Measurements from ENCODE around the gene IPO5. TPM values are rescaled to one million over a fixed set of nuclear protein-coding genes. Genes with fewer than 3 reads are reported as not detected.

Gene IPO5
- 105 and 188 TPM in 2 replicates for total RNA-seq

DNA sequence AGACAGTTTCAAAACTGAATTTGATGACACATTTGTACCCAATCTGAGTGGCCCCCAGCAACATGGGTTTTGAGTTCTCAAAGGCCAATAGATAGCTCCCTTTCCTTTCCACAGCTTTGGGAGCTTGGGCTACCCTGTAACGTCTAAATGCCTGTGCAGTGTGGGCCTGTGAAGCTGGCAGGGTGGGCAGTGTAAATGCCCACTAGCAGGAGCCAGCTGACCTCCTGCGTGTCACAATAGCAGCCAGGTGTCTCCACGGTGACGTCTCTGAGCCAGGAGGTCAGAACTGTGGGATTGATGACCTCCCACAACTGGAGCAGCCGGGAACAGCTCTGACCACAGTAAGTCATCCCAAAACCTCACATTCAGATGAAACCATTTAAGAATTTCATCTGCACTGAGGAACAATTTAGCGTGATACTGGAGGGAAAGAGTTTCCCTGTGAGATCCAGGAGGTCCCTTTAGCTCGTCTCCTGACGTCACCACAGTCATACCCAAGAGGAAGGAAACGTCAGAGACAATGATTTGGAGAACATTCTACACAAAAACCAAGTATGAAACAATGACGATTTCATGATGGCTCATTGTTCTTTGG lies at the start of gene IPO5:
Gene IPO5, plus strand, starts transcription at position 300 of the 595 bp plus-strand sequence. CDS start 23,022 bp downstream, outside the sequence.
- DNase-seq (ENCODE audit: low read depth) = no peak
- H3K4me3 ChIP-seq (ENCODE audit: low read depth, low read length) = no peak within 1 kb of the TSS
- TF ChIP-seq, protein P1, sequence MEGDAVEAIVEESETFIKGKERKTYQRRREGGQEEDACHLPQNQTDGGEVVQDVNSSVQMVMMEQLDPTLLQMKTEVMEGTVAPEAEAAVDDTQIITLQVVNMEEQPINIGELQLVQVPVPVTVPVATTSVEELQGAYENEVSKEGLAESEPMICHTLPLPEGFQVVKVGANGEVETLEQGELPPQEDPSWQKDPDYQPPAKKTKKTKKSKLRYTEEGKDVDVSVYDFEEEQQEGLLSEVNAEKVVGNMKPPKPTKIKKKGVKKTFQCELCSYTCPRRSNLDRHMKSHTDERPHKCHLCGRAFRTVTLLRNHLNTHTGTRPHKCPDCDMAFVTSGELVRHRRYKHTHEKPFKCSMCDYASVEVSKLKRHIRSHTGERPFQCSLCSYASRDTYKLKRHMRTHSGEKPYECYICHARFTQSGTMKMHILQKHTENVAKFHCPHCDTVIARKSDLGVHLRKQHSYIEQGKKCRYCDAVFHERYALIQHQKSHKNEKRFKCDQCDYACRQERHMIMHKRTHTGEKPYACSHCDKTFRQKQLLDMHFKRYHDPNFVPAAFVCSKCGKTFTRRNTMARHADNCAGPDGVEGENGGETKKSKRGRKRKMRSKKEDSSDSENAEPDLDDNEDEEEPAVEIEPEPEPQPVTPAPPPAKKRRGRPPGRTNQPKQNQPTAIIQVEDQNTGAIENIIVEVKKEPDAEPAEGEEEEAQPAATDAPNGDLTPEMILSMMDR (conservative IDR thresholded peaks at IDR 0.05; ENCODE audit: low read depth, low read length) = no peak

DNA sequence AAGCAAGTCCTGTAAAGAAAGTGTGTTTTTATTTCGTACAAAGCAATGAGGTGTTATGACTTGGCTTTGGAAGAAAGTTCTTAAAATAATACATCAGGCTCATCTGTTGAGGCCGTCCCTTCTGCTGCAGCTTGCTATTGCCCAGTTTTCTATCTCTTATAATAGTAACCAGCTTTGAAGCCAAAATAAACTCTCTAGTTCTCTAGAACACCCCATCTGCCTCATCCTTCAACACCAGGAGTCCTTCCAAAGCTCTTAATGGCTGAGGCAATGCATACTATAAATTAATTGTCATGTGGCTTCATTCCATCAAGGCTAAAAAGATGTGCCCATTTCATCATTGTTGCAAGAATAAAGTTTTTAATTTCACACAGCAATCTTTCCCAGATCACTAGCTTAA lies 49.4 kb upstream of the IPO5 start:
- DNase-seq (ENCODE audit: low read depth) = no peak
- TF ChIP-seq, protein P1 (conservative IDR thresholded peaks at IDR 0.05; ENCODE audit: low read depth, low read length) = no peak
- no peak overlapping the region for H3K4me3 ChIP-seq (ENCODE audit: low read depth, low read length)

DNA sequence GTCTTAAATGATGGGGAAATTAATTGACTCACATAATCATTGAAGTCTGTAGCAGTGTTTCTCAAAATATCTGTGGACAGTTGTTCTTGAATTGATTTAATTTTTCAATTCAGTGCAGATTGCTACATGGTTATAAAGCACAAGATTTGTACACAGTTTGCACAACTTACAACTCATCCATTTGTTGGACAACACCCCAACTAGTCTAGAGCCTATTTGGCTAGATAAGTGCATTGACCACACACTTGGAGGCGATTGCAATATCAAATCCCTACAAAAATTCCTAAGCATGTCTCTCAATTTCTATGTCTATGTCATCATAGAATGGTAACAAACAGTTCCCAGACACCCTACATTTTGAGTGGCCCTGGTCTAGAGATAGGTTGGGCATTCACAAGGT lies 48.0 kb upstream of the IPO5 start:
- TF ChIP-seq, protein P1 (conservative IDR thresholded peaks at IDR 0.05; ENCODE audit: low read depth, low read length) = no peak
- H3K4me3 ChIP-seq (ENCODE audit: low read depth, low read length) = no peak overlapping the region
- DNase-seq (ENCODE audit: low read depth) = no peak

DNA sequence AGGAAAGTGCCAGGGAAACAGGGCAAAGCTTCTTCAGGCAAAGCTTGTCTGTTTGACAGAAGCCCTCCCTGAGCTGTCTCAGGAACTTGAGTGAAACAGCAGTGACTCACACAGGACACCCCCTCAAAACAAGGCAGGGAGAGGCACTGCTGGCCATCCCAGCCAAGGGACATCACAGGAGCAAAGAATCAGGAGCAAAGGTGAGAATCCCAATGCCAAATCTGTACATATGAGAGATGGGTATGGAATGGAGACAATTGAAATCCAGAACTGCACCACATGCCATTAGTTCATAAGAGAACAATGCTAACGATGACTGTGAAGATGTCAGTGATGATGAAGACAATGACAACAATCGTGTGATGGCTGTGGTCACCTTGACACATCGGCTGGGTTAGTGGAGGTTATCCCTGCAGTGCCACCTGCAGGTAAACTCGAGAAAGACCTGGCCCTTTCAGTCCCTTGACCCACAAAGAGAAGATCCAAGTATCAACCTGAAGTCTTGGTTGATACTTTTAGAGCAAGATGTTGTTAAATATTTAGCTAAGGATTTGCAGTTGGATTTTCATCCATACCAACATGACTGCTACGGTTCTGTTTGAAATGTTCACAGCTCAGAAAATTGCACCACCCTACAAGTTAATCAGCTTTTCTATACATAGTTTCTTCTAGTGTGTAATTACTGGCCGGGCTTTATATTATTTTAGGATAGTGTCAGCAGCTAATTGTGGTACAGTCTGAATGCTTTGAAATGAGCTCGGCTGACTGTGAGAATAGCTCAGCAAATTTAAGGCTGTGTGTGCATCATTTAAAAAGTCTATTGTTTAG lies 42.0 kb upstream of the IPO5 start:
- no peak overlapping the region for H3K4me3 ChIP-seq (ENCODE audit: low read depth, low read length)
- TF ChIP-seq, protein P1 (conservative IDR thresholded peaks at IDR 0.05; ENCODE audit: low read depth, low read length) = peak; percentile 67
- no peak for DNase-seq (ENCODE audit: low read depth)

DNA sequence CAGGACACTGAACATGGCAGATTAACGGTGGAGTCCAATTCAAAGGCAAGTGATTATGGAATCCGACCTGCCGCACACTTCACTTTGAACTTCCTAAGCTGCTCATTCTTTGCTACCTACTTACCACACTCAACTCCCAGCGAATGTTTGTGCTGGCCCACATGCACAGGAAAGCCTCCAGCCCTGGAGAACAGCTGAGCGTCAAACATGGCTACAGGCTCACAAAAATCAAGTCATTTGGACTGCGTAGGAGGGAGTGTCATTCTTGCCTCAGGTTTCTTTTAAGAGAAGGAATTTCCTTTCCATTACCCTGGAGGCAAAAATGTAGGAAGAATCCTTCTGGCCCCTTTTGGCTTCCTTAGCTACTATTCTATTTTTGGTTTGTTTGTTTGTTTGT lies 41.3 kb upstream of the IPO5 start:
- TF ChIP-seq, protein P1 (conservative IDR thresholded peaks at IDR 0.05; ENCODE audit: low read depth, low read length) = no peak
- no peak overlapping the region for H3K4me3 ChIP-seq (ENCODE audit: low read depth, low read length)
- no peak for DNase-seq (ENCODE audit: low read depth)

DNA sequence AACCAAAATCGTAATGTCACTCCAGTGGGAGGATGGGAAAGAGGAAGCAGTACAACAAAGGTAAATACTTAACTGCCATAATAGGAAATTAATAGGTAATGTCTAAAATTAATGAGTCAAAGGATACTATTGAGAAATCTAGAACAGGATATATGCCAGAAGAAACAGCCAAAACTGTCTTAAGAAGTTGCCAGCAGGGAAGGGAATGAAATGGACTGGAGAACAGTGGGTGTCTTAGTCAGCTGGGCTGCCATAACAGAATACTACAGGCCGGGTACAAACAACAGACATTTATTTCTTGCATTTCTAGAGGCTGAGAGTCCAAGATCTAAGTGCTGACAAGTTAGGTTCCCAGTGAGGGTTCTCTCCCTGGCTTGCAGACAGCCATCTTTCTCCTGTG lies 40.3 kb upstream of the IPO5 start:
- no peak for DNase-seq (ENCODE audit: low read depth)
- TF ChIP-seq, protein P1 (conservative IDR thresholded peaks at IDR 0.05; ENCODE audit: low read depth, low read length) = no peak
- no peak overlapping the region for H3K4me3 ChIP-seq (ENCODE audit: low read depth, low read length)
